Middle frontal gyrus (tissue), 1 donor: ENCODE data around the gene DUT.
"Not testable (repeated sequence)": the region's sequence is repeated elsewhere in the genome, so short reads cannot be mapped to it uniquely, and the experiment has no call there.

Source experiments
- DNase-seq: peaks from one replicate; pipeline ENCODE4 v3.0.0-alpha.2; 2015; ENCODE audit warnings: low spot score; ENCODE audit errors: extremely low spot score

DUT gene

GRCh38 chr15:48330855-48331795 is at the start of gene DUT:
Gene DUT, plus strand, starts transcription at chr15:48331429. Its CDS starts 87 bp downstream, at chr15:48331516.
- peak; percentile 67 for DNase-seq

GRCh38 chr15:48281674-48282073 is 49.6 kb upstream of the DUT start:
- DNase-seq, result no peak

DNA sequence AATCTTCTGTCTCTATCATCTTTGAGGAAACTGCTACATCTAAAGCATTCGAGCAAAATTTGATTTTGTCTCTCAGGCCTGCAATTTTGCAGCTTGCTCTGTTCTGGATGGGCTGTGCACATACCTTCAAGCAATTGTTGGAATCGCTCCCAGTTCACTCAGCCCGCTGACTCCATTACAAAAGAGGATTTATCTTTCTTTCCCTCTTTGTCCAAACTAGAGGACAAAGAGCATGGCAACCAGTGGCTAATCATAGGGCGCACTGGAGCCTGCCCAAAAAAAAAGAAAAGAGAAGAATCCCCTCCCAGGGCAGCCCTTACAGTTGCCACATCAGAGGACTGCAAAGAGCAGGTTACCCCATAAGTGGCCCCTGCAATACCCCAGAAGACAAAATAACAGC is 49.0 kb upstream of the DUT start:
- no peak for DNase-seq

DNA sequence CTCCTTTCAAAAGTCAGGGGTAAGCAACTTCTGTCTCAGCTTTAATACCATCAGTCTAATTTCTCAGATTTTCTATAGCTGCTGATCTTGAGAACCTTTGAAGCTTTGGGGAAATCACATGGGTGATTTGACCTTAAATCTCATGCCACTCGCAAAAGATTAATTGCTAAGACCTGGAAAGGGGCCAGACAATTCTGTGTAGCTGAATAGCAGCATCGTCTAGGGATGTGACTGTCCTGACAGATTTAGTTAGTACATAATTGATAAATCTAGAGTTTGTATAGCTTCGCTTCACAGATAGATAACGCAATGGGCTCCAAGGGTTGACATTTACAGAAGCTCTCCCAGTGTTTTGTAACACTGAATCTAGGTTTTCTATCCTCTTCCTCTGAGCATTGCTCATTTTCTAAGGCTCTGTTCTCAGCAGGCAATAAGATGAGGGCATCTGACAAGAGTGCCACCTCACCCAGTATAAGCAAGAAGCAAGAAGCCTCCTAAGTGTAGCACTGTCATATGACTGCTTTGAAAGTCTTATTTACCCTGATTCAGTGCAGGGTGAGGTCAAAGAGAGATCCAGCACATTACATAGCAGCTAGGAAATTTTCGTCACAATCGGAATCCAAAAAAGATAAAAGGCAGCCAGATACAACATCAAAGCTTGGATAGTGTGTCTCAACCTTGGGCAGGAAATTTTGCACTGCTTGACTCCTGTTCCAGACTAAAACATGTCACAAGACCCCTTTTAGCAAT is 47.7 kb upstream of the DUT start:
- no peak for DNase-seq

DNA sequence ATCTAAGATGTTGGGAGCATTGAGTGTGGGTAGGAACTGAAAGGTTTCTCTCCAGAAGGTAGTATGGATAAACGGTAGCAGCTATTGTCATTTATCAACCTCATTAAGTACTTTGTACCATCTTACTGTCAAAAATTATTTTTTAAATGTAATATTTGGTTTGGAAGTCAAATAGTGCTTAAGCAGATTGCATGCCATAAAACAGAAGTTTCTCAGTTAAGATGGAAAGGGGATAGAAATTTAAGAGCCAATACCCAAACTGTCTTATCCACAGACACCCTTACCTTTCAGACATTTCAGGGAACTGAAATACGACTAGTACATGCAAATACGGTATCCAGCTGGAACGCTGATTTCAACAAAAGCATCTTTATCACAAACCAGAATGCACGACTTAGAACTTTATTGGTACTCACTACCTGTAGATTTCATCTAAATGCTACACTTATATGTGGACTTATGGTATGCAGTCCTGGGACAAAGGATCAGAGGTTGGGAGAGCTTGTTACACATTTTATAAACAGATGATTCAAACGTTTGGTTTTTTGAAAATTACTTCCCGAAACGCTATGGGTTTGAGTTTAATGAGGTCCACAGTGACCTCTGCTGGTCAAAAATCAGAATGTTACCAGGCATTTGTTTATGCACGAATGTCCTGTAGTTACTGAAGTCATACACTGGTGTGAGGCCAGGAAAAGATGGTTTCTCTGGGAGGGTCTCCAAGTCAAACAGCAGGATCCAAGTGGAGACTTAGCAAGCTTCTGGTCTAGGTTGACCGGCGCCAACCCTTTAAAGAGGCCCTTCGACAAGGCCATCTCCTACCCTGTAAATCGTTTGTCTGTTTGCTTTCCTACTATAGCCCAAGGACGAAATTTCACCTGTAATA is 45.7 kb upstream of the DUT start:
- DNase-seq, result peak; percentile 52

DNA sequence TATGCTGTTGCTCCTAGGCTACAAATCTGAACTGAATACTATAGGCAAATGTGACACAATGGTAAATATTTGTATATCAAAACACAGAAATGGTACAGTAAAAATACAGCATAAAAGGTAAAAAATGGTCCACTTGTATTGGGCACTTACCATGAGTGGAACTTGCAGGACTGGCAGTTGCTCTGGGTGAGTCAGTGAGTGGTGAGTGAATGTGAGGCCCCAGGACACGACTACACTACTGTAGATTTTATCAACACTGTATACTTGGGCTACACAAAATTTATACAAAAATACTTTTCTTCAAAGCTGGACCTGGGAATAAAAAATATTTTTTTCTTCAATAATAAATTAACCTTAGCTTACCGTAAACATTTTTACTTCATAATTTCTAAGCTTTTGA is 41.6 kb upstream of the DUT start:
- DNase-seq, result no peak

GRCh38 chr15:48292458-48292857 is 38.8 kb upstream of the DUT start:
- no peak for DNase-seq

DNA sequence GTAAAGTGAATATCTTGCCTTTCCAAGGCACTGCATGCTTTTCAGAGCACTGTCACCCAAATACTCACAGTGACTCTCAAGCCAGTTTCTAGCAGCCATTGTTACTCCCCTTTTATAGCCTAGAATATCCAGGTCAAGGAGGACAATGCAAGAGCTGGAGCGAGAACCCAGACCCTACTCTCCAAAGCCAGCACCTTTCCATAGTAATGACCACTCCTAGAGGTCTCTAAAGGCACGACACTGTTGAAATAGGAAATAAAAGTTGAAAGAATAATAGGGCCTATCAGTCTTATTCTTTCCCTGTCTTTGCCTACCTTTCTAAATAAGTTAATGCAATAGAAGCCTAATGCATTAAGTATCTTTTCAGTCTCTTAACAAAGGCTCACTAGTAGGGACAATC is 33.6 kb upstream of the DUT start:
- DNase-seq, result no peak

GRCh38 chr15:48298914-48299313 is 32.3 kb upstream of the DUT start:
- no peak for DNase-seq

GRCh38 chr15:48300038-48300437 is 31.2 kb upstream of the DUT start:
- DNase-seq, result no peak

- no peak for DNase-seq
Observed at GRCh38 chr15:48304398-48304797, 26.8 kb upstream of the DUT start.

- DNase-seq, result no peak
Observed at GRCh38 chr15:48306639-48307038, 24.6 kb upstream of the DUT start.

DNA sequence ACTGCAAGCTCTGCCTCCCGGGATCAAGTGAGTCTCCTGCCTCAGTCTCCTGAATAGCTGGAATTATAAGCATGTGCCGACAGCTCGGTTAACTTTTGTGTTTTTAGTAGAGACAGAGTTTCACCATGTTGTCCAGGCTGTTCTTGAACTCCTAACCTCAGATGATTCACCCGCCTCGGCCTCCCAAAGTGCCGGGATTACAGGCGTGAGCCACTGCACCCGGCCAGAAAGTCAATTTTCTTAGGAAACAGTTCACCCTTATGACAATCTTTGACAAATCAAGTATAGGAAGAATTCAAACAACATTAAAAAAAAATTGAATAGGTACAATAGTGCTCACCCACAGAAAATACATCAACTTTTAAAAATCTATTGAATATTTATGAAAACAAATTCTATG is 23.6 kb upstream of the DUT start:
- DNase-seq, result no peak

- no peak for DNase-seq
Observed at GRCh38 chr15:48309740-48310139, 21.5 kb upstream of the DUT start.

DNA sequence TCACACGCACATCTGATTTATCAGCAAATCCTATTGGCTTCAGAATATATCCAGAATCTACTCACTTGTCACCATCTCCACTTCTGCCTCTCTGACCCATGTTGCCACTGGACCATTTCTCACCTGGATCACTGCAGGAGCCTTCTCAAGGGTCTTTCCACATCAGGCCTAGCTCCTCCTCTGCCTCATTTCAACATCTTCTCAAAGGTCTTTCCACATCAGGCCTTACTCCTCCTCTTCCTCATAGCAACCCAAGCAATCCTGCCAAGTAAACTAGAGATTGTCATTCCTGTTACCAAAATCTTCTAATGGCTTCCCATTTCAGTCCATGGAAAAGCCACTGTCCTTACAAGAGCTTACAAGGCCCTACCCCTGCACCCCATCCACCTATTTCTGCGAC is 18.0 kb upstream of the DUT start:
- DNase-seq, result no peak

DNA sequence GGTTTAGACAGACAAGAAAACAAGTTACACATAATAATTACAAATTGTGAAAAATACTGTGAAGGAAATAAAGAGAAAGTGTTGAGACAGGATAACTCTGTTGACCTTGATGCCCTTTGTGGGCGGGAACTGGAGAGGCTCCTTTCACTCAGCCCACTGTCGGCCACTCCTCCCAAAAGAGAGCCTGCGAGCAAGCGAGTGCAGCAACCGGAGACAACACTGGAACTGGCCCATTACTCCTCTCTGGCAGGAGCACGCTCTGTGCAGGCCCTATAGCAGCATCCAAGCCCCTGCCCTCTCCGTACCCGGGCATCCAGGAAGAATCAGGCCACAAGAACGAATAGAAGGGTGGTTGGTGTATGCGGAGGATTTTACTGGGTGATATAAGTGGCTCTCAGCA is 16.2 kb upstream of the DUT start:
- DNase-seq, result no peak

- DNase-seq, result no peak
Observed at GRCh38 chr15:48317221-48317620, 14.0 kb upstream of the DUT start.

- DNase-seq, result no peak
Observed at GRCh38 chr15:48318131-48318530, 13.1 kb upstream of the DUT start.

DNA sequence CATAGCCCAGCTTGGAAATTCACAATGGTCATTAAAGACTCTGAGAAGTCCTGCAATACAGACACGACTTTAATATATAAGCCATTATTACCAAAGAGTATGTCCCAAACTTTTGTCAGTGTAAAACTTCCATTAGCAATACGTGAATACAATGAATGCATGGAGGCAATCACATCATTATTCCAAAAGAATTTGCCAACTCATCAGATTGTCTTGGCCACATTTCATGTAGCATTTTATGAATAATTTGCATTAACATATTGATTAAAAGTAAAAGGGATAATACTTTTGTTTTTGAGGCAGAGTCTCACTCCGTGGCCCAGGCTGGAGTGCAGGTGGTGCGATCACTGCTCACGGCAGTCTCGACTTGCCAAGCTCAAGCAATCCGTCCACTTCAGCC is 7.9 kb upstream of the DUT start:
- no peak for DNase-seq

- no peak for DNase-seq
Observed at GRCh38 chr15:48324949-48325348, 6.3 kb upstream of the DUT start.

- no peak for DNase-seq
Observed at GRCh38 chr15:48325400-48325799, 5.8 kb upstream of the DUT start.

DNA sequence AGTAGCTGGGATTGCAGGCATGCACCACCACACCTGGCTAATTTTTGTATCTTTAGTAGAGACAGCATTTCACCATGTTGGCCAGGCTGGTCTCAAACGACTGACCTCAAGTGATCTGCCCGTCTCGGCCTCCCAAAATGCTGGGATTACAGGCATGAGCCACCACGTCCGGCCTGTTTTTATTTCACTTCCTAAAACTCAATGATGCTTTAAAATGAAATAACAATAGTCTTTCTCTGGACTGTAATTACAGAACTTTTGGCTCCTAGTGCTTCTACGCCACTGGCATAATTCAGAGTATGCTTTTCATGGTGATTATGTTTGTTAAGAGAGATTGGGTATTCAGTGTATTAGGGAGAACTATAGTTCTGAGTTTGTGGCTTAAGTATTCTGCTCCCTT is 5.0 kb upstream of the DUT start:
- DNase-seq, result not testable (repeated sequence)
